Measurements from ENCODE around the gene GRIA3.
"Not testable (repeated sequence)": the region's sequence is repeated elsewhere in the genome, so short reads cannot be mapped to it uniquely, and the experiment has no call there.

Gene GRIA3

DNA sequence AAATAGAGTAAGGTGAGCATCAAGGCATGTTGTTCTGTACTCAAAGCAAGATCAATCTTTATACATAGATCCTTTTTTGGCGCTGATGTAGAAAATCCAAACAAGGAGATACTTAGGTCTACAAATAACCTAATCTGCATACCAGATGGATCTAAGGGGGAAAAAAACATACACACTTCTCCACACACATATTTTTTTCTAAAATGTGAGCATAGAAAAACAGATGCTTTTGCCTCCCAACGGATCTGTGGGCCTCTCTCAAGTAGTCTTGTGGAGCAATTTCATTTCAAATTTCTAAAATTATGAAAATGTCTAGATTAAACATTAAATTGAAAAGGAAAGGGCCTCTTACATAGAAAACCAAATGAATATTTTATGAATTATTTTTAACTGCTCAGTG, 166.1 kb downstream of the GRIA3 start:
- DNase-seq (ENCODE audit: low read depth in 2 of 2) = no peak

DNA sequence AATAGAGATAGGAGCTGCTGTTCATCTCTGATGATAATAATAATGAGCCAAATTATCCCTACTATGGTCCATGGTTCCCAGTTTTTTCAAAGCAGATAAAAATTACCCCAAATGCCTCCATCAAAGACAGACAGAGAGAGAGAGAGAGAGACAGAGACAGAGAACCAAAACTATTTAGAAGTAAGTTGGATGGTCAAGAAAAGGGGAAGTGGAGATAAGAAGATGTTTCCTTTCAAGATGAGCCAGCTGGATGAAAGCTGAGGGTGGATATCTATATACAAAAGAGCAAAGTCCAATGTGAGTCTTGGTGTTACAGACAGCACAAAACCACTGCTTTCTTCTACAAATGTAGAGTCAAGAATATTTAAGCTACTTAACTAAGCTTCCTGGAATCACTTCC, 173.9 kb downstream of the GRIA3 start:
- DNase-seq (ENCODE audit: low read depth in 2 of 2) = no peak

DNA sequence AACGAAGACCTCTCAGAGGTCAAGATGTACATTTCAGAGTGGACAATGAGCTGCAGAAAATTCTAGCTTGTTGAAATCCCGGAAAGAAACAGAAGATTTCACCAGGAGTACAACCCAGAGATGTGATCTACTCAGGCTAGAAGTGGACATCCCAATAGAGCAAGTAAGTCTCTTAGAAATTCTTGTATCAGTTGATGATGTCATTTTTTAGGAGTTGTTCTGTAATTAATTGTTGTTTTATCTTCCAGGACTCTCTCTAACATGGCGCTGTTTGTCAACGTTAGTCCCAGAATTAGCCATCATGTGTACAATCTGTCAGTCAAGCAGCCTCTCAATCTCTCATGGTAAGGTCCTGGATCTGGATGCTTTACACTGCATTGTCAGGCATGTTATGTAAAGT, 174.4 kb downstream of the GRIA3 start:
- no peak for DNase-seq (ENCODE audit: low read depth in 2 of 2)

DNA sequence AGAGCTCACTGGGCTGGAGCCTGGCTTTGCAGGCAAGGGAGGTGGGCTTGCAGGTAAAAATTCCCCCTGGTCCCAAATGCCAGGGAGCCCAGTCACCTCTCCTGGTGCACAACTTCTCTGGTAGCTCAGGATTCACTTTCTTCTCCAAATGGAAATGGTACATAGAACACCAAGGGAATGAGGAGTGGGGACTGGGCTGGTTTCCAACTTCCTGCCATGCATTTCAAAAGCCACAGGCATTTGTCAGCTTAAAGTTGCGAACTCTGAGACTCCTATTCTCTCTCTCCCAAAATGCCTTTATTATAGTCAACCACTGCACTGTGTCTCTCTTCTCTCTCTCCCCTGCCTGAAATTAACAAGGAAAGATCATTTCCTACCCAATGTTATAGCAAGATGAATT, 177.3 kb downstream of the GRIA3 start:
- DNase-seq (ENCODE audit: low read depth in 2 of 2) = no peak

DNA sequence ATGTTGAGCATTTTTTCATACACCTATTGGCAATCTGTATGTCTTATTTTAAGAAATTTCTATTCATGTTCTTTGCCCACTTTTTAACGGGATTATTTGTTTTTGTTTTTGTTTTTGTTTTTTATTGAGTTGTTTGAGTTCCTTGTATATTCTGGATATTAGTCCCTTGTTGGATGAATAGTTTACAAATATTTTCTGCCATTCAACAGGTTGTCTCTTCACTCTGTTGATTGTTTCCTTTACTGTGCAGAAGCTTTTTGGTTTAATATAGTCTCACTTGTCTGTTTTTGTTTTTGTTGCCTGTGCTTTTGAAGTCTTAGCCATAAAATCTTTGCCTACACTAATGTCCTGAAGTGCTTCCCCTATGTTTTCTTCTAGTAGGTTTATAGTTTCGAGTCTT, 202.1 kb downstream of the GRIA3 start:
- DNase-seq (ENCODE audit: low read depth in 2 of 2) = not testable (repeated sequence)

DNA sequence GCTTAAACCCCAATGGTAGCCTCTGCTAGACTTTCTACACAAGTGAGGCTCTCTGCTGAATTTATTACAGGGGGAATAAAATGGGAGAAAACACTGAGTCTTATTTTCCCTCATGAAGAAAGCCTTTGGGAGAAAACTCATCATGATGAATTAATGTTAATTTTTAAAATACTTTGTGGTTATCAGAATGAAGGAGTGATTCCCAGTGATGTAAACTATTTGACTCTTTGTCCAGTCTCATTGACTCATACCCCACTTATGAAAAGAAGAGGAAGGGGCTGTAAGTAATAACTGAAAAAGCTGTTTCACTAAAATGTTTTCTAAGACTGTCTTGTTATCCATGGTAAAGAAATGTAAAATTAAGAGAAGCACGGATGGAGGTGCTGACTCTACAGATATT, 208.8 kb downstream of the GRIA3 start:
- no peak for DNase-seq (ENCODE audit: low read depth in 2 of 2)

DNA sequence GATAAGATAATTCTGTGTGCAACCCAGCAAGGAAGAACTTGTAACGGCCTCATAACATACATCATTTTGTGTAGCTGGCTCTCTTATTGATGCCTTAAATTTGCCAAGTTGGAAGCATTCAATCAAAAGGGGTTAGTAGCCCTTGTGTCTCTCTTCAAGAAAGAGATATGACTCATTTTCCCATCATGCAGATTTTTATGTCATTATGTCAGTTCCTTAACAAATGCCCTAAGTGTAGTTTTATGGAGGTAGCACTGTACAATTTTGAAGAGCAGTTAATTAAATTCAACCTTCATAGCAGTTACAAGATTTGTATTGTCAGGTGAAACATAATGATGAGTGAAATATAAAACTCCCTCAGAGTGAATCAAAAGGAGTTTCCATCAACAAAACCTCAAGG, 215.6 kb downstream of the GRIA3 start:
- DNase-seq (ENCODE audit: low read depth in 2 of 2) = no peak

DNA sequence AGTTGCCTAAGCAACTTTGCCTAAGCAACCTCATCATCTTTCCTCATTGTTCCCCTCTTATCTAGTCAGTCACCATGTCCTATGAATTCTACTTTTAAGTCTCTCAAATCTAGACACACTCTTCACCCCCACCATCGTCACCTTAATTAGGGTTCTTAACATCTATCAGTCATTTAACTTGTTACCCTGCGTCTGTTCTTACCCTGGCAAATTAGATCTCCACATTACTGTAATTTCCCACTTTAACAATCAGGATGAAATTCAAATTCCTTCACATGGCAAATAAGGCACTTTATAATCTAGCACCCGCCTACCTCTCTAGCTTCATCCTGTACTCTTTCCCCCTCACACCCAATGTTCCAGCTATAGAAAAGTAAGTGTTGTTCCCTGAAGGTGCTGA, 221.2 kb downstream of the GRIA3 start:
- no peak for DNase-seq (ENCODE audit: low read depth in 2 of 2)

GRCh38 chrX:123408821-123409737, 225.0 kb downstream of the GRIA3 start:
- DNase-seq (ENCODE audit: low read depth in 2 of 2) = no peak

DNA sequence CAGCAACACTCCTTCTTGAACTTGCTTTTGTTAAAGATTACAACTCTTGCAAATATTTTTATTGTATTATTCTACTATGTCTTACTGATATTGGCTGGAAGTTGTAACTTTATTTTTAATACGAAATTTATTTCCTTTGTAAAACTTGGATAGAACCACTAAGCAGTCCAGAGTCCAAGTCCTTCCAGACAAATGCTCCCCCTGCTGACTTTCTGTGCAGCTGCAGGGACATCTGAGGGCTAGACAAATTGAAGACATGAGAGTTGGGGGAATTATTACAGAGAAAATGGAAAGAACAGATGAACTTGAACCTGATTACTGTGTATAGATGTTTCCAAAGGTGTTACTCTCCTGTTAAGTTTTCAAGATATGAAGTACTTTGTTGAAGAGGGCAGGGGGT, 238.8 kb downstream of the GRIA3 start:
- DNase-seq (ENCODE audit: low read depth in 2 of 2) = no peak

- no peak for DNase-seq (ENCODE audit: low read depth in 2 of 2)
Measured at GRCh38 chrX:123424546-123424945, 240.5 kb downstream of the GRIA3 start.

DNA sequence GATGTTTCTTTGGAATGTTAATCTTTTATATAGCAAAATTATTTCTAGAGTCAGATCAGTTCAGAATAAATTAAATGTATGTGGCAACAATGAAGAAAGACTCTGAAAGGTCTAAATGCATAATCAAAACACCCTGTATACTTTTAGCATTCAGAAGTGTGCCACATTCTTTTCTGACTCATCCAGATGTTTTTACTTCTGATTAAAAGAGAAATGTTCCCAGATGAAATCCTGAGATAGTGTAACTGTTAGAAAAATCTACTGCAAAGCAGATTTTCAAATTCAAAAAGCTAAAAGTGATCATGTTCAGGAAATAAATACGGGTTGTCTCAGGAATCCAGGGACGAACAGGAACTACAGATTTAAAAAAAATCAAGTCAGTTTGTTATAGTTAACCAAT, 241.4 kb downstream of the GRIA3 start:
- no peak for DNase-seq (ENCODE audit: low read depth in 2 of 2)

GRCh38 chrX:123425904-123426303, 241.8 kb downstream of the GRIA3 start:
- no peak for DNase-seq (ENCODE audit: low read depth in 2 of 2)

DNA sequence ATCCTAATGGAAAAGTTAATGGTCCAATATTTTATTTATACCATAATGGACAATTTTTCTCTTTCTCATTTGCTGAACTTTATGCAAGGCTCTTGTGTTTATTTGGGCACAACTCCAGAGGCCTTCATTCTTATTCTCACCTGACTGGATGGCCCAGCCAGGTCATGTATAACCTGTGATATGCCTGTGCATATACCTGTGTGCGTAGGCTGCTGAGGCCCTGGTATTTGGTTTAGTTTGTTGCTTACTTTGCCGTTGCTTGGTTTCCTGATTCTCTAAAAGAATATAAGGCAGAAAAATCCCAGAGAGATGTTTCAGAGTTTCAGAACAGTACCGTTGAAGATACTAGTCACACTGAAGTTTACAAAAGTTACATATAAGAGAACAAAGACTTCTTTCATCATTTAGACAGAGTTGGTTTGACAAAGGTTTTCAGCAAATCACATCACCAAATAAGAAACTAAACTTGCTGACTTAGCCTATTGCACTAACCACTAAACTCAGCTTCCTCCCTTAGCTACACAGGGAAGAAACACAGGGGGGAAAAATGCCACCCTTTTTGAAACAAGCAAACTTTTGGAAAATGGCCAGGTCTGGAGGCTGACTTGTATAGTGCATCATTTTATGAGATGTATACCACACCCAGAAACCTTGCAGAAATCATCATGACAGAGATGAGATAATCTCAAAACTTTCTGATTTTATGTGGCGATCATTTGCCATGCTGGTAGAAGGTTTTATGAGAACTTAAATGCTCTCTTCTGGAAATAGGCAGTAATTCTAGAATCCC, 248.5 kb downstream of the GRIA3 start:
- no peak for DNase-seq (ENCODE audit: low read depth in 2 of 2)

DNA sequence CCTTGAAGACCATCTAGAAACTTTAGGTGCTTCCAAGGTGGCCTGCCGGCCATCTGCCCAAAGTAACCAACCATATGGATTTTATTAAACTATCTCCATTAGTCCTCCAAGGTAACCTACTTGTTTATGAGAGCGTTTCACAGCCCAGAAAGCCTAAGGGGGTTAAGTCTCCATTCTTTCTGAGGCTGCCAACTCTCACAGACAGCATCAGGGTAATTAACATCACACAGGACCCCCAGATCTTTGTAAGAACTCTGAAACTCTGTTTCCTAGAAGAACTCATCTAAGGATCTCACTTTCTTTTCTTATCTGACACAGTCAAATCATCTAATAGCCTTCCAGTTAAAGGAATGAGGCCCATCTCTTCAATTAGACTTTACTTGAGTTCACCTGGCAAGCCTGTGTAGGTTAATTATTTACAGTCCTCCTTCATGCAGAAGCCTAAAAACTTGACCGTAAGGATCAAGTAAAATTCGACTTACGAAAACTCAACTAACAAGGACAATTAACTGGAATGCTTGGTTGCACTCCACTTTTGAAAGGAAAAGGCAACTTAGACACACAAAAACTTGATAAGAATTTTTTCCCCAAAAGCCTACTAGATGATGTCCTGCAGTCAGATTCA, 252.5 kb downstream of the GRIA3 start:
- no peak for DNase-seq (ENCODE audit: low read depth in 2 of 2)

GRCh38 chrX:123439926-123440325, 255.8 kb downstream of the GRIA3 start:
- not testable (repeated sequence) for DNase-seq (ENCODE audit: low read depth in 2 of 2)

- DNase-seq (ENCODE audit: low read depth in 2 of 2) = no peak
Measured at GRCh38 chrX:123442764-123443163, 258.7 kb downstream of the GRIA3 start.

GRCh38 chrX:123447506-123447905, 263.4 kb downstream of the GRIA3 start:
- DNase-seq (ENCODE audit: low read depth in 2 of 2) = no peak

GRCh38 chrX:123449335-123449734, 265.3 kb downstream of the GRIA3 start:
- DNase-seq (ENCODE audit: low read depth in 2 of 2) = no peak

DNA sequence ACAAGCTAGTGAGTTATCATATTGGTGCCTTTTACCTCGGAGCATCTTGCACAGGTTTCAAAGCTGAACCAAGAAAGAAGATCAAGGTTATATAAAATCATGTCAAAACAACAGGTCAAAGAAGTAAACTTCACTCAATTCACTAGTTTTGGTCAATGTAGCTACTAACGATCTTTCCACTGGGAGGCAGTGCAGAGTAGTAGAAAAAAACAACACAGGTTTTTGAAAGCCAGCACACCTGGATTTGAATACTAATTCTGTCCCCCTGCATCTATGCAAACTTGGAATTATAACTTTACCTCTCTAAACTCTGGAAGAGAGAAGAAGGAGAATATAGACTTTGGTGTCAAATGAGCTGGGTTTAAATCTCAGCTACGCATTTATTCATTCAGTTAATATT, 266.1 kb downstream of the GRIA3 start:
- no peak for DNase-seq (ENCODE audit: low read depth in 2 of 2)

DNA sequence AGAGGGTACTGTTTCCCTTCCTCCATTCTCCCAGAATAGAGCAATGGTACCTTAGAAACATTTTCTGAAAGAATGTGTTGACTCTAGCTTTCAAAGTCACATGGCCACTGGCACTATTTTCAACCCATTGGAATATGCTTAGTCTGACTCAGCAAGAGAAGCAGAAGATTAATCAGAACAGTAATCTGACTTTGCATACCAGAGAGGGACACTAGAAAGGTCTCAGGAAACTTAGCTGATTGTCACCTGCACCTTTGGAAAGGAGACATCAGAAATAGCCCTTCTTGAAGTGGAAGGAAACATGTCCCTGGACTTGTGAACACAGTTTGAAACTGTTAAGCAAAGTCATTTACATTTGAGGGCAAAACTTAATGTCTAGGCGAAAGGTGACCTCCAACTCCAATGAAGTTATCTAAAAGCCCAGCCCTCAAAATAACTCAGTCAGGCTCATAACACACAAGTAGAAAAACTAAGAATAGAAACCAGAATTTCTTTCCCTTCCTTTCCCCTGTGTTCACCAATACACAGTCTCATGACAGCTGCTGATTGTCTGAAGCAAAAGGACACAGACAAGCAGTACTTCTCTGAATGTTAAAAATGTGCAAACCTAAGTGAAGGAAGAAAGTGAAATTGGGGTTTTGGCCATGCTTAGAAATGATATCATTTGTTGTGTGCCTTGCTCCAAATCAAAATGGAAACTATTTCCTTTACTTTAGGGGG, 270.8 kb downstream of the GRIA3 start:
- DNase-seq (ENCODE audit: low read depth in 2 of 2) = no peak

- DNase-seq (ENCODE audit: low read depth in 2 of 2) = no peak
Measured at GRCh38 chrX:123455693-123456092, 271.6 kb downstream of the GRIA3 start.

Data from stimulated activated CD8-positive, alpha-beta memory T cell treated with anti-CD3 and anti-CD28 coated beads, Interleukin-7, amount 100 ng/mL, for 4 hours (primary cell).